HG03045 (cell line): Measurements from ENCODE around the gene HOMEZ.
"Not testable (repeated sequence)": the region's sequence is repeated elsewhere in the genome, so short reads cannot be mapped to it uniquely, and the experiment has no call there.

Source experiments
- ATAC-seq: cut with Tn5 transposase; IDR thresholded peaks from one replicate; pipeline ENCODE4 v1.9.1; 2021; ENCODE audit warnings: mild to moderate bottlenecking, moderate library complexity; ENCODE audit not compliant: unreplicated experiment

HOMEZ gene

GRCh38 chr14:23232241-23232808 lies 53.6 kb downstream of the HOMEZ start:
- ATAC-seq = not testable (repeated sequence)

GRCh38 chr14:23228812-23229211 lies 57.1 kb downstream of the HOMEZ start:
- no peak for ATAC-seq

GRCh38 chr14:23227566-23227965 lies 58.4 kb downstream of the HOMEZ start:
- no peak for ATAC-seq

- not testable (repeated sequence) for ATAC-seq
Observed at GRCh38 chr14:23224958-23225357, 61.0 kb downstream of the HOMEZ start.
